Hepatocyte (in vitro differentiated cells): Measurements from ENCODE around the gene WNK2. TPM values are rescaled to one million over a fixed set of nuclear protein-coding genes. Genes with fewer than 3 reads are reported as not detected.
A peak's percentile ranks its signal among the peaks of the same experiment; 100 is the strongest.

Experiments
- DNase-seq: peaks from one replicate; pipeline ENCODE4 v3.0.0-alpha.2; 2016; ENCODE audit warnings: low spot score
- H2AFZ ChIP-seq: fragments of 200-600 bp; sonication (generic); 2 replicates; pipeline ENCODE4 v1.6.0; 2016; ENCODE audit warnings: antibody characterized with exemption, mild to moderate bottlenecking
- H3K27ac ChIP-seq: fragments of 200-600 bp; sonication (generic); 2 replicates; pipeline ENCODE4 v1.5.1; 2016; ENCODE audit warnings: mild to moderate bottlenecking
- H3K27me3 ChIP-seq: fragments of 200-600 bp; sonication (generic); 2 replicates; pipeline ENCODE4 v1.6.1; 2016
- H3K36me3 ChIP-seq: fragments of 200-600 bp; sonication (generic); replicated peaks from 2 replicates; pipeline ENCODE4 v1.5.1; 2016; ENCODE audit warnings: low read depth; ENCODE audit not compliant: insufficient read depth
- H3K4me1 ChIP-seq: fragments of 200-600 bp; sonication (generic); 2 replicates; pipeline ENCODE4 v1.5.1; 2016; ENCODE audit warnings: mild to moderate bottlenecking, moderate library complexity; ENCODE audit not compliant: insufficient read depth
- H3K4me2 ChIP-seq: fragments of 200-600 bp; sonication (generic); 2 replicates; pipeline ENCODE4 v1.6.0; 2016
- H3K4me3 ChIP-seq: fragments of 200-600 bp; sonication (generic); 2 replicates; pipeline ENCODE4 v1.5.1; 2016; ENCODE audit warnings: mild to moderate bottlenecking
- H3K79me2 ChIP-seq: fragments of 200-600 bp; sonication (generic); 2 replicates; pipeline ENCODE4 v1.6.0; 2017; ENCODE audit warnings: mild to moderate bottlenecking
- H3K9me2 ChIP-seq: fragments of 200-600 bp; sonication (generic); replicated peaks from 2 replicates; pipeline ENCODE4 v1.6.0; 2017; ENCODE audit warnings: mild to moderate bottlenecking; ENCODE audit not compliant: insufficient read depth
- H3K9me3 ChIP-seq: fragments of 200-600 bp; sonication (generic); 2 replicates; pipeline ENCODE4 v1.5.1; 2016; ENCODE audit warnings: low read depth, mild to moderate bottlenecking
- H4K20me1 ChIP-seq: fragments of 200-600 bp; sonication (generic); 2 replicates; pipeline ENCODE4 v1.6.0; 2016; ENCODE audit warnings: mild to moderate bottlenecking; ENCODE audit not compliant: insufficient read depth, poor library complexity, severe bottlenecking
- EZH2 ChIP-seq: fragments of 200-600 bp; sonication (generic); IDR thresholded peaks from 2 replicates; pipeline ENCODE4 v1.6.1; 2016; ENCODE audit warnings: antibody characterized with exemption, mild to moderate bottlenecking, borderline replicate concordance
- EZH2phosphoT487 ChIP-seq: fragments of 200-600 bp; sonication (generic); IDR thresholded peaks from one replicate; pipeline ENCODE4 v1.6.1; 2018; ENCODE audit warnings: antibody characterized with exemption, mild to moderate bottlenecking, low read depth, moderate library complexity; ENCODE audit not compliant: unreplicated experiment, severe bottlenecking
- WGBS: methylation state at CpG from one replicate; pipeline ENCODE4 v1.1.6; 2016; ENCODE audit warnings: low lambda C conversion rate; ENCODE audit errors: missing lambda C conversion rate; 5-methylcytosine and 5-hydroxymethylcytosine counted together
- polyA plus RNA-seq: library from polyadenylated mRNA; unstranded; fragments of >200 nt; fragmentation: Nextera tagmentation; extraction: Ambion mirVana; gene quantifications from 2 replicates; pipeline ENCODE4 v1.2.1, GENCODE V29; 2016
- total RNA-seq: library from RNA; depleted of rRNA; stranded (reverse); fragments of >200 nt; gene quantifications from 2 replicates; pipeline ENCODE4 v1.2.3, GENCODE V29; 2014
- TF ChIP-seq, protein P1 (sequence below): fragments of 200-600 bp; sonication (generic); IDR thresholded peaks from 2 replicates; pipeline ENCODE4 v1.5.1; 2016; ENCODE audit warnings: antibody characterized with exemption, mild to moderate bottlenecking; ENCODE audit not compliant: poor library complexity

Gene WNK2
- total and polyA plus RNA-seq, 2 experiments from 2014 or later = 8.9 to 13.5 TPM

DNA sequence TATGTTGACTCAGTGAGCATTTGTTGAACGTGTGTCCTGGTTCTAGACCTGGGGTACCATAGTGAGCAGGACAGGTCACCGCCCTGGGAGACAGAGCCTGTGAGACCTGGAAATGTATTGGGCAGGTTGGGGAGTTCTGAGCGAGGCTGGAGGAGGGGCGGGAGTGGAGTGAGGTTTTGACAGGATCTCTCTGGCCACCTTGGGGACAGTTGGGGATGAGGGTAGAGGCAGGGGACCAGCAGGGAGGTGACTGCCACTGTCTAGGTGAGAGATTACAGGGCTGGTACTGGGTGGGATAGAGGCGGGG is 7.4 kb downstream of the WNK2 start:
- no peaks in the 10 kb centered on the region for H3K36me3 ChIP-seq
- H3K4me1 ChIP-seq = peaks cover 14% of the 10 kb centered on the region
- H3K79me2 ChIP-seq = no peaks in the 10 kb centered on the region
- H3K9me2 ChIP-seq = no peaks in the 10 kb centered on the region
- no peaks in the 10 kb centered on the region for H3K9me3 ChIP-seq
- no peak overlapping the region for H3K27ac ChIP-seq
- DNase-seq = no peak
- H3K4me2 ChIP-seq = no peak overlapping the region
- H2AFZ ChIP-seq = no peak overlapping the region
- 87% methylated on average over 5 of the region's 5 CpGs for WGBS
- no peak overlapping the region for H3K4me3 ChIP-seq
- TF ChIP-seq, protein P1, sequence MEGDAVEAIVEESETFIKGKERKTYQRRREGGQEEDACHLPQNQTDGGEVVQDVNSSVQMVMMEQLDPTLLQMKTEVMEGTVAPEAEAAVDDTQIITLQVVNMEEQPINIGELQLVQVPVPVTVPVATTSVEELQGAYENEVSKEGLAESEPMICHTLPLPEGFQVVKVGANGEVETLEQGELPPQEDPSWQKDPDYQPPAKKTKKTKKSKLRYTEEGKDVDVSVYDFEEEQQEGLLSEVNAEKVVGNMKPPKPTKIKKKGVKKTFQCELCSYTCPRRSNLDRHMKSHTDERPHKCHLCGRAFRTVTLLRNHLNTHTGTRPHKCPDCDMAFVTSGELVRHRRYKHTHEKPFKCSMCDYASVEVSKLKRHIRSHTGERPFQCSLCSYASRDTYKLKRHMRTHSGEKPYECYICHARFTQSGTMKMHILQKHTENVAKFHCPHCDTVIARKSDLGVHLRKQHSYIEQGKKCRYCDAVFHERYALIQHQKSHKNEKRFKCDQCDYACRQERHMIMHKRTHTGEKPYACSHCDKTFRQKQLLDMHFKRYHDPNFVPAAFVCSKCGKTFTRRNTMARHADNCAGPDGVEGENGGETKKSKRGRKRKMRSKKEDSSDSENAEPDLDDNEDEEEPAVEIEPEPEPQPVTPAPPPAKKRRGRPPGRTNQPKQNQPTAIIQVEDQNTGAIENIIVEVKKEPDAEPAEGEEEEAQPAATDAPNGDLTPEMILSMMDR = no peak
- TF ChIP-seq EZH2phosphoT487 = no peak
- TF ChIP-seq EZH2 = no peak
- no peaks in the 10 kb centered on the region for H3K27me3 ChIP-seq
- no peaks in the 10 kb centered on the region for H4K20me1 ChIP-seq

DNA sequence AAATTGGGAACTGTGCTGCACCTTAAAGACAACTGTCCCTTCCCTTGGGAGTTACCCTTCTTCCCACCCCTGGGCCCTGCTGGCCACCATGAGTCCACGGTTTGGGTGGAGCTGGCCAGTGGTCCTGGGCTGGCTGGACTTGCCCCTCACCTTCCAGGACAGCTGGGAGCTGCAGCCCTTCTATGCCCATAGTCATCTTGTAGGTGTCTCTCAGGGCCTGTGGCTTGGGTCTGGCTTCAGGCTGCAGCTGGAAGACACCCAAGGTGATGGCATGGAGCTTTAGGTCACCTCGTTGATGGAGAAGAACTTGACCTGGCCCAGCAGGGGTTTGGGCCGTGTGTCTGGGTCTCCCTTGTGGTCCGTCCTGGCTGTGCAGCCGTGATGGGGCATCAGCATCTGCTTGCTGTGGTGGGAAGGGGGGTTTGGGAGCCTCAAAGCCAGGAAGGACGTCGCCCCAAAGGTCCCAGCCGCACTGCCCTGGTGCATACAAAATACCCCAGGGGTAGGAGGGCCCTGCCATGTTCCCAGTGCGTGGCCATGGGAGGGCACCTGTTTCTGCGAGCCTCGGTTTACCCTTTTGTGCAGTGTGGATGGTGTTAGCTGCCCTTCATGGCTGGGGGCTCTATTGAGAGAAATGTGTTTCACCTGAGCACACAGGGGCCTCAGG is 8.9 kb downstream of the WNK2 start:
- Histone ChIP-seq H3K9me2 (no peaks in the 10 kb centered on the region), H3K79me2 (no peaks in the 10 kb centered on the region), H3K27me3 (no peaks in the 10 kb centered on the region), H3K4me1 (peaks cover 14% of the 10 kb centered on the region), H4K20me1 (no peaks in the 10 kb centered on the region), H2AFZ (no peak overlapping the region), H3K4me3 (no peak overlapping the region), H3K27ac (no peak overlapping the region), H3K4me2 (no peak overlapping the region), H3K9me3 (no peaks in the 10 kb centered on the region), H3K36me3 (no peaks in the 10 kb centered on the region)
- no peak for DNase-seq
- 95% methylated on average over 11 of the region's 11 CpGs for WGBS
- TF ChIP-seq, protein P1 = no peak
- no peak for TF ChIP-seq EZH2
- TF ChIP-seq EZH2phosphoT487 = no peak

DNA sequence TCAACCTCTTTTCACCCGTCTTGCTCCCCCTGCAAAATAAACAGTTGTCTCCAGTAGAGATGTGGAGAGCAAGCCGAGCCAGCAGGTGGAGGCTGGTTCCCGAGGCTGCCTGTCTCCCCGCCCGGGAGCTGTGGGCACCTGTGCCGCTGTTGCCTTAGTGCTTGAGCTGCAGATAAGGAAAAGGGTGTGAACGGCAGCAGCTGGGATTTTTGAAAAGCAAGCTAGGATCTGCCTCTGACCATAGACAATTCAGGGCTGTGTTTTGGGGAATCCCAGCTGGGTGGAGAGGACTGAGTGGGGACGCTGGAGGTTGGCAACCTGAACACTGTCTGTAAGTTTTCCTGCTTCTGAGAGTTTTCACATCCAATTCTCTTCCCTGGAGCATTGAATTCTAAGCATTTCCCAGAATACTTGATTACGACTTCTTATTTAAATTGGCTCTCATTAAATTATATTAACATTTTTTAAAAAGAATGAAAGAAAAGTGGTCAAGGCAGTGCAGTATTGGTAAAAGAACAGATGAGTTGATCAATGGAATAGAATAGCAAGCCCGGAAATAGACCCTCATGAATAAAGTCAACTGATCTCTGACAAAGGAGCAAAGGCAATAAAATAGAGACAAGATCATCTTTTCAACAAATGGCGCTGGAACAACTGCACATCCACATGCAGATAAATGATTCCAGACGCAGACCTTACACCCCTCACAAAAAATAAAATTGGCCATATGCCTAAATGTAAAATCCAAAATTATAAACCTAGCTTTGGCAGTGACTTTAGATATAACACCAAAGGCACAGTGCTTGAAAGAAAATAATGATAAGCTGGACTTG is 9.7 kb downstream of the WNK2 start:
- TF ChIP-seq EZH2 (no peak), EZH2phosphoT487 (no peak)
- TF ChIP-seq, protein P1 = peak; percentile 30
- Histone ChIP-seq H3K36me3 (no peaks in the 10 kb centered on the region), H3K9me3 (no peaks in the 10 kb centered on the region), H4K20me1 (no peaks in the 10 kb centered on the region), H3K27me3 (no peaks in the 10 kb centered on the region), H3K4me1 (peaks cover 14% of the 10 kb centered on the region), H3K79me2 (no peaks in the 10 kb centered on the region), H3K4me2 (peak overlapping the region; percentile 23), H3K9me2 (no peaks in the 10 kb centered on the region), H3K27ac (no peak overlapping the region), H3K4me3 (no peak overlapping the region), H2AFZ (no peak overlapping the region)
- WGBS = 49% methylated on average over 12 of the region's 12 CpGs
- peak; percentile 65 for DNase-seq
